Right forelimb (tissue), 1 donor: ENCODE results near the gene QSER1.
"Not testable (repeated sequence)": the region's sequence is repeated elsewhere in the genome, so short reads cannot be mapped to it uniquely, and the experiment has no call there.

ENCODE experiments used
- DNase-seq: peaks from one replicate; pipeline ENCODE4 v3.0.0-alpha.2; 2018

The QSER1 gene

GRCh38 chr11:32891657-32892354 is 805 bp upstream of the QSER1 start:
- no peak for DNase-seq

- DNase-seq = no peak
Observed at GRCh38 chr11:32893093-32893342, 407 bp downstream of the QSER1 start.

- DNase-seq = peak; percentile 83
Observed at GRCh38 chr11:32893343-32894148, 935 bp downstream of the QSER1 start.

GRCh38 chr11:32894149-32894827 is 1.7 kb downstream of the QSER1 start:
- no peak for DNase-seq

DNA sequence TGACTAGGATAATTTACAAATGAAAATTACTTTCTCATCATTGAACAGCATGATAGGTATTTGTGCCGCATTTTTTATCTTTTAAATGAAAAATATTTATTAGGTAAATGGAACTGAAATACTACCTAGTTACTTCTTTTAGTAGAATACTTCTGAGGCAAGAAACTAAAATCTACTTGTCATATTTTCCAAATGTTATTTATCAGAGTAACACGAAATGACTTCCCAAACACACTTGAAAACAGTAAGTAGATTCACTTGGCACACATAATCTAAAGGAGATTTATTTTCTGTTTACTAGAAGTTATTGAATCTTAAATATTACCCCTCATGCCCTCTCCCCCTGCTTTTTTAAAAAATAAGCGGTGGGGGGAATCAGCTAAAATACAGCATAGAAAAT is 2.3 kb downstream of the QSER1 start:
- no peak for DNase-seq

DNA sequence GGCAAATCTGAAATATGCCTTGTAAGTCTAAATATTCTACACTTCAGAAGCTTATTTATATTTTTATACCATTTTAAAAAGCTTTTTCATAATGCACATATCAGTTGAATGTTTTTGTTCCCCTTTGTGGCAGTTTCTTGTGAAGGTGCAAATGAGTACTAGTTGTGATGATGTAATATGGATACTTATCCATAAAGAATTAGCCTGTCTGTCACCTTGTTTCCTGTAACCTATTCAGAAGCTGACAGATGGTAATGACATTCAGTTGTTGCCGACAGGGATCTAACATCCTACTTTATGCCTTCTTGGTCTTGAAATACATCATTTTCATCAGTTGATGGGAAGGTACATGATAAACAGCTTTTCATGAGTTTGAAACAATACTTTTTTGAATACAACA is 2.9 kb downstream of the QSER1 start:
- DNase-seq = no peak

GRCh38 chr11:32897103-32897502 is 4.5 kb downstream of the QSER1 start:
- no peak for DNase-seq

DNA sequence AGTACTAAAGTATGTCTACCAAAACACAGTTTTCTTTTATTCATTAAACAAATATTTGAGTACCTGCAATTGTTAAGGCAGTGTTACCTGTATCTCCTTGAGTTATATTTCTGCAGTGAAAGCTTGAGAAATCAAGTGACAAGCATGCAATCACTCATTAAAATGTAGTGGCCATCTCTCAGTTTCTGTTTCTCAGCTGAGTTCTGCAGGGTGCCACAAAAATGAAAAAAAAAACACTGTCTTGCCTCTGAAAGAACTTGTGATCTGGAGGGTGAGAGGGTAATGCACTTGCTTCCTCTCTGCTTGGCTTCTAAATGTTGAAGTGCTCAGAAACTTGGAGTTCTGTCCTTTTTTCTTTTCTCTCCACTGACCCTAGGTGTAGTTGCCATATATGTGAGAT is 6.8 kb downstream of the QSER1 start:
- no peak for DNase-seq

- no peak for DNase-seq
Observed at GRCh38 chr11:32902089-32902665, 9.6 kb downstream of the QSER1 start.

GRCh38 chr11:32905028-32905667 is 12.5 kb downstream of the QSER1 start:
- no peak for DNase-seq

DNA sequence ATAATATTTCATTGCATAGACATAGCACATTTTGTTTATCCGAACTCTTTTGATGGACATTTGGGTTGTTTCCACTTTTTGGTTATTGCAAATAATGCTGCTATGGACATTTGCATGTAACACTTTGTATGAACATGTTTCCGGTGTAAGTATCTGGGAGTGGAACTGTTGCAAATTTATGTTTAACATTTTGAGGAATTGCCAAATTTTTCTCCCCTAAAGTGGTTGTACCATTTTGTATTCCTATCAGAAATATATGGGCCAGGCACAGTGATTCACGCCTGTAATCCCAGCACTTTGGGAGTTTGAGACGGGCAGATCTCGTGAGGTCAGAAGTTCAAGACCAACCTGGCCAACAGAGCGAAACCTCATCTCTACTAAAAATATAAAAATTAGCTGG is 16.0 kb downstream of the QSER1 start:
- no peak for DNase-seq

DNA sequence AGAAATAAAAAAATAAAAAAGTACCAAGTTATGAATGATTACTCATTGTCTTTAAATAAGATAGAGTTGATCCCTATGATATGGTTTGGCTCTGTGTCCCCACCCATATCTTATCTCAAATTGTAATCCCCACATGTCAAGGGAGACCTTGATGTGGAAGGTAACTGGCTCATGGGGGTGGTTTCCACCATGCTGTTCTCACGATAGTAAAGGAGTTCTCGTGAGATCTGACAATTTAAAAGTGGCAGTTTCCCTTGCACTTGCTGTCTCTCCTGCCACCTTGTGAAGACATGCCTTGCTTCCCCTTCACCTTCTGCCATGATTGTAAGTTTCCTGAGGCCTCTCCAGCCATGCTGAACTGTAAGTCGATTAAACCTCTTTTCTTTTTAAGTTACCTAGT is 18.8 kb downstream of the QSER1 start:
- DNase-seq = no peak

- no peak for DNase-seq
Observed at GRCh38 chr11:32913445-32913844, 20.8 kb downstream of the QSER1 start.

GRCh38 chr11:32916361-32916760 is 23.8 kb downstream of the QSER1 start:
- DNase-seq = no peak

DNA sequence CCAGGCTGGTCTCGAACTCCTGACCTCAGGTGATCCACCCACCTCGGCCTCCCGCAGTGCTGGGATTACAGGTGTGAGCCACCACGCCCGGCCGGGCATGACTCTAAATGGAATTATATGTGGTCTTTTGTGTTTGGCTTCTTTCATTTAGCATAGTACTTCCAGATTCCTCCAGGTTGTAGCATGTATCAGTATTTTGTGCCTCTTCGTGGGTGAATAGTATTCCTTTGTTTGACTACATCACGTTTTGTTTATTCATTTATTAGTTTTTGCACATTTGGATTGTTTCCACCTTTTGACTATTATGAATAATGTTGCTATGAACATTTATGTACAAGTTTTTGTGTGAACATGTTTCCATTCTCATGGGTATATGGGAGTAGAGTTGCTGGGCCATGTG is 24.4 kb downstream of the QSER1 start:
- DNase-seq = no peak

DNA sequence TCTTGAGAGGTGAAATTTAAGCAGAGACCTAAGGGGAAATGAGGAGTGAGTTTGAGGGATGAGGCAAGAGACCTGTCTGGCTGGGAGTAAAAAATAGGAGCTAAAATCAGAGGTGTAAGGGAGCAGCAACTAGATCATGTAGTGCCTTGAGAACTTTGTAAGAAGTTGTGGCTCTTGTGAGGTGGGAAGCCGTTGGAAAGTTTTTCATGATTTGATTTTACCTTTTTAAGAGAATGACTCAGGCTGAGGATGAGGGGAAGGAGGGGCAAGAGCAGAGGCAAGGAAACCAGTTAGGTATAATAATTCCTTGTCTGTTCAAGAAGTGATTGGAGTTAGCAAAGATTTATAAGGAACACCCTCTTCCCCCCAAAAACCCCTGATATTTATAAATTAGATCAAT is 25.8 kb downstream of the QSER1 start:
- no peak for DNase-seq

- DNase-seq = no peak
Observed at GRCh38 chr11:32919338-32919737, 26.7 kb downstream of the QSER1 start.

- DNase-seq = no peak
Observed at GRCh38 chr11:32920570-32920969, 28.0 kb downstream of the QSER1 start.

DNA sequence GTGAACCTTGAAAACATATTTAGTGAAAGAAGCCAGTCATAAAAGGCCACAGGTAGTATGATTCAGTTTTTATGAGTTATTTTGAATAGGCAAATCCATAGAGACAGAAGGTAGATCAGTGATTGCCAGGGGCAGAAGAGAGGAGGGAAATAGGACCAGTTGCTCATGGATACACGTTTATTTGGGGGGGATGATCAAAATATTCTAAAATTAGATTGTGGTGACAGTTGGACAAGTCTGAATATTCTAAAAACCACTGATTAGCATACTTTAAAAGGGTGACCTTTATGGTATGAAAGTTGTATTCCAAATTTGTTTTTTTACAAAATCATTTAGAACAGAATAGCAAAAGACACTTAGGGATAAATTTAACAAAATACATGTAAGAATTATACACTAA is 28.6 kb downstream of the QSER1 start:
- DNase-seq = no peak

GRCh38 chr11:32931606-32932005 is 39.0 kb downstream of the QSER1 start:
- no peak for DNase-seq

DNA sequence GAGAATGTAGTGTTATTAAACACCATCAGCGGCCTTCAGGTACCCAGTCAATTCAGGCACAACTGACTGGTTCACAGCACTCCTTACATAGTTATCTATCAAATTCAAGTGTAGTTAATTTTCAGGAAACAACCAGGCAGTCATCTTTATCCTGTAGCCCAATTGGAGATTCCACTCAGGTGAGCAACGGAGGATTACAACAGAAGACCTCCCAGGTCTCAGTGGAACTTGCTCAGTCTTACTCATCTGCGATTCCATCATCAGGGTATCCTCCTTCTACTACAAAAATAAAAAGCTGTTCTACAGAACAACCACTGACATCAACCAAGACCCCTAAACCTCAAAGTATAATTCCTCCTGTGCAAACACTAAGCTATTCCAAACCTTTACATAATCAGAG is 39.6 kb downstream of the QSER1 start:
- DNase-seq = no peak

GRCh38 chr11:32935462-32936029 is 42.9 kb downstream of the QSER1 start:
- no peak for DNase-seq

GRCh38 chr11:32936178-32936577 is 43.6 kb downstream of the QSER1 start:
- not testable (repeated sequence) for DNase-seq
